D721Med (cell line): ENCODE measurements around the gene ISLR2.

Experiments
- DNase-seq: peaks from one replicate; pipeline ENCODE4 v3.0.0; 2011; ENCODE audit warnings: low spot score; ENCODE audit not compliant: insufficient read length
- FAIRE-seq: peaks from 2 replicates; lab custom pipeline; 2011; peaks lifted over from hg19 to GRCh38; lab: Jason Lieb, UNC
- CTCF ChIP-seq: IDR thresholded peaks from 2 replicates; pipeline ENCODE4 v1.5.1; 2012; ENCODE audit warnings: mild to moderate bottlenecking, control low read depth; ENCODE audit not compliant: insufficient read depth; ENCODE audit errors: missing control alignments

Gene ISLR2

GRCh38 chr15:74124759-74125158, 5.6 kb upstream of the ISLR2 start:
- TF ChIP-seq CTCF: no peak
- FAIRE-seq (no peak), DNase-seq (no peak)

GRCh38 chr15:74127255-74127953, 3.0 kb upstream of the ISLR2 start:
- DNase-seq: peak; percentile 78
- TF ChIP-seq CTCF: peak; percentile 97
- FAIRE-seq: no peak

GRCh38 chr15:74127954-74128784, 2.2 kb upstream of the ISLR2 start:
- no peak for DNase-seq
- FAIRE-seq: no peak
- no peak for TF ChIP-seq CTCF

GRCh38 chr15:74128785-74129585, 1.4 kb upstream of the ISLR2 start:
- no peak for FAIRE-seq
- TF ChIP-seq CTCF: no peak
- no peak for DNase-seq

GRCh38 chr15:74129586-74130154, 716 bp upstream of the ISLR2 start:
- TF ChIP-seq CTCF: no peak
- FAIRE-seq (no peak), DNase-seq (no peak)

- FAIRE-seq (no peak), DNase-seq (no peak)
- no peak for TF ChIP-seq CTCF
Observed at GRCh38 chr15:74130849-74131627, 652 bp downstream of the ISLR2 start.
